Measurements from ENCODE around the gene CEBPZOS.
"Not testable (repeated sequence)": the region's sequence is repeated elsewhere in the genome, so short reads cannot be mapped to it uniquely, and the experiment has no call there.

Gene CEBPZOS

DNA sequence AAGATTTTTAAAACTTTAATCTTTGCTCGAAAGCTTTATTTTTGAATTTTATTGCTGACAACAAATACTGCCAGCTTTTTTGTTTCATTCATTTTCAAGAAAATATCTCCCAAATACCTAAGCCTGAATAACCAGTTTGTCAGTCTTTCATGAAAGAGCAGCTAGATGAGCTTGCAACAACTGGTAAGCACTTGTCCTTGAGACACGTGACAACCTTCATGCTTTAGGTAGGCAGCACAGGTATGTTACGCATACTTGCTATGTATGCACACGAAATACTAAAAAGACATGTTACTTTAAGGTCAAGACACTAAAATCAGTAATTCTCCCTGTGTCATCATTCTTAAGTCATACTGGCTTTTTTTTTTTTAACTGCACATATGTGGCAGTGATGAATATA, 22.8 kb downstream of the CEBPZOS start (continued):
- TF ChIP-seq, protein P1, sequence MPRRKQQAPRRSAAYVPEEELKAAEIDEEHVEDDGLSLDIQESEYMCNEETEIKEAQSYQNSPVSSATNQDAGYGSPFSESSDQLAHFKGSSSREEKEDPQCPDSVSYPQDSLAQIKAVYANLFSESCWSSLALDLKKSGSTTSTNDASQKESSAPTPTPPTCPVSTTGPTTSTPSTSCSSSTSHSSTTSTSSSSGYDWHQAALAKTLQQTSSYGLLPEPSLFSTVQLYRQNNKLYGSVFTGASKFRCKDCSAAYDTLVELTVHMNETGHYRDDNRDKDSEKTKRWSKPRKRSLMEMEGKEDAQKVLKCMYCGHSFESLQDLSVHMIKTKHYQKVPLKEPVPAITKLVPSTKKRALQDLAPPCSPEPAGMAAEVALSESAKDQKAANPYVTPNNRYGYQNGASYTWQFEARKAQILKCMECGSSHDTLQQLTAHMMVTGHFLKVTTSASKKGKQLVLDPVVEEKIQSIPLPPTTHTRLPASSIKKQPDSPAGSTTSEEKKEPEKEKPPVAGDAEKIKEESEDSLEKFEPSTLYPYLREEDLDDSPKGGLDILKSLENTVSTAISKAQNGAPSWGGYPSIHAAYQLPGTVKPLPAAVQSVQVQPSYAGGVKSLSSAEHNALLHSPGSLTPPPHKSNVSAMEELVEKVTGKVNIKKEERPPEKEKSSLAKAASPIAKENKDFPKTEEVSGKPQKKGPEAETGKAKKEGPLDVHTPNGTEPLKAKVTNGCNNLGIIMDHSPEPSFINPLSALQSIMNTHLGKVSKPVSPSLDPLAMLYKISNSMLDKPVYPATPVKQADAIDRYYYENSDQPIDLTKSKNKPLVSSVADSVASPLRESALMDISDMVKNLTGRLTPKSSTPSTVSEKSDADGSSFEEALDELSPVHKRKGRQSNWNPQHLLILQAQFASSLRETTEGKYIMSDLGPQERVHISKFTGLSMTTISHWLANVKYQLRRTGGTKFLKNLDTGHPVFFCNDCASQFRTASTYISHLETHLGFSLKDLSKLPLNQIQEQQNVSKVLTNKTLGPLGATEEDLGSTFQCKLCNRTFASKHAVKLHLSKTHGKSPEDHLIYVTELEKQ (tag by site-specific recombination; IDR thresholded peaks at IDR 0.05; ENCODE audit: borderline replicate concordance), result no peak
- no peak for TF ChIP-seq ZNF629 (tag by site-specific recombination; IDR thresholded peaks at IDR 0.05)

DNA sequence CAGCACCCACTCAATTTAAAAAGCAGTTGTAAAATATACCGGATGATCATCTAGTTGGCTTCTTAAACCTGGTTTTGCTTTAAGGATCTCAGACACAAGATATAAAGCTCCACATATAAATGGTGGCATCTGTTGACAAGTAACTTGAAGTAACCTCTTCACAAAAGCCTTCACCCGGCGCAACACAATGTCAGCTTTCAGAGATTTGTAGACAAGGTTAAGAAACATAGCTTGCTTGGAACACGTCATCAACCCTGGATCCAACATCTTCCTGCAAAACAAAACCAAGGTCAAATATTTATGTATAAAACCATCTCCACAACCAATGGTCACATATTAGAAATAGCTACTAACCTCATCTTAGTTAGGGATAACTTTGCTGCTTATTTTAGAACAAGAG, 26.8 kb downstream of the CEBPZOS start:
- H3K36me3 ChIP-seq (ENCODE audit: control insufficient read depth in 2 of 2, insufficient read depth in 1 of 2, low read length in 2 of 2), result peaks cover 65 to 81% of the 10 kb centered on the region in 2 experiments
- TF ChIP-seq MZF1 (tag by site-specific recombination; IDR thresholded peaks at IDR 0.05; ENCODE audit: borderline replicate concordance) (no peak), ZNF350 (tag by site-specific recombination; IDR thresholded peaks at IDR 0.05) (no peak), ZNF341 (tag by site-specific recombination; IDR thresholded peaks at IDR 0.05; ENCODE audit: low read depth) (no peak), HOXC10 (CRISPR knock-in tag; IDR thresholded peaks at IDR 0.05) (no peak), ZNF639 (tag by site-specific recombination; IDR thresholded peaks at IDR 0.05) (no peak), ZNF335 (tag by site-specific recombination; conservative IDR thresholded peaks at IDR 0.05) (no peak), ZNF571 (tag by site-specific recombination; IDR thresholded peaks at IDR 0.05) (no peak), ZBTB1 (tag by site-specific recombination; IDR thresholded peaks at IDR 0.05) (no peak), ZNF670 (tag by site-specific recombination; IDR thresholded peaks at IDR 0.05; ENCODE audit: low read depth) (no peak), ZBTB8A (tag by site-specific recombination; IDR thresholded peaks at IDR 0.05) (no peak), KLF16 (tag by site-specific recombination; IDR thresholded peaks at IDR 0.05) (no peak), SALL2 (tag by site-specific recombination; IDR thresholded peaks at IDR 0.05; ENCODE audit: borderline replicate concordance) (no peak), TCF7L2 (IDR thresholded peaks at IDR 0.05; ENCODE audit: borderline replicate concordance, low read depth, low read length) (no peak), IKZF3 (tag by site-specific recombination; IDR thresholded peaks at IDR 0.05) (no peak), ZNF837 (tag by site-specific recombination; IDR thresholded peaks at IDR 0.05) (no peak), ZEB2 (tag by site-specific recombination; IDR thresholded peaks at IDR 0.05) (no peak), ZNF624 (tag by site-specific recombination; IDR thresholded peaks at IDR 0.05) (no peak)
- ChIA-PET CTCF (interaction anchor here (0.6 to 1.6 kb wide), 4 partner anchors 11 to 668 kb away, joined by 3 to 4 read pairs (median 3); no protein-coding TSS in a partner anchor), POLR2A (interaction anchor here (1.4 kb wide), 2 partner anchors 9 to 12 kb away, joined by 4 to 5 read pairs; partner anchors contain the start of genes CEBPZ and NDUFAF7)
- H3K9me3 ChIP-seq (ENCODE audit: control insufficient read depth, insufficient read depth, low read depth, low read length), result no peaks in the 10 kb centered on the region
- no peak overlapping the region for H3K4me3 ChIP-seq (ENCODE audit: low read depth, low read length)
- H3K4me1 ChIP-seq (ENCODE audit: control insufficient read depth, insufficient read depth, low read length), result no peaks in the 10 kb centered on the region; the same call in 1 of the 2 replicates
- no peak overlapping the region for H3K27ac ChIP-seq (ENCODE audit: extremely low read depth, low read depth, low read length)

DNA sequence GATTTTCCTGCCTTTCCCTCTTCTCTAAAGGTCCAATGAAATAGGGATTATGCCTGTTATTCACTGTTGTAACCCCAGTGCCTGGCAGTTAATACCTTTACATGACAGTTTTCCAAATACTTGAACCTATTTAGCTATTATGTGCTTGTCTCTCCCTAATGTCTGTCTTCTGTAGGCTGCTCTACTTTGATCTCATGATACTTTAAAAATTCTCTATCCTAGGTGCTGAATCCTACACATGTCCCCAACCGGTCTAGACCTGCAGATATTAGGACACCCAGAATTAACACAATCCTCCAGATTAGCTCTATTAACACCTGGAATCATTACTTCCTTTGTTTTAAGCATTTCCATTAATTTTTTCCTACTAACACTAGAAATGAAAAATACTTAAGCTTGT, 27.8 kb downstream of the CEBPZOS start:
- Histone ChIP-seq H3K36me3 (ENCODE audit: control insufficient read depth in 2 of 2, insufficient read depth in 1 of 2, low read length in 2 of 2) (peaks cover 63 to 79% of the 10 kb centered on the region in 2 experiments), H3K4me1 (ENCODE audit: control insufficient read depth, insufficient read depth, low read length) (no peaks in the 10 kb centered on the region; the same call in 1 of the 2 replicates), H3K4me3 (ENCODE audit: low read depth, low read length) (no peak overlapping the region), H3K27ac (ENCODE audit: extremely low read depth, low read depth, low read length) (no peak overlapping the region), H3K9me3 (ENCODE audit: control insufficient read depth, insufficient read depth, low read depth, low read length) (no peaks in the 10 kb centered on the region)
- POLR2A ChIA-PET, result no interaction called here
- TF ChIP-seq ZSCAN5A (tag by site-specific recombination; IDR thresholded peaks at IDR 0.05) (no peak), REST (tag by site-specific recombination; IDR thresholded peaks at IDR 0.05) (peak; percentile 86)
- CTCF ChIA-PET, result interaction anchor here (0.6 to 1.6 kb wide), 2 partner anchors 667 to 1801 kb away, joined by 3 to 4 read pairs; no protein-coding TSS in a partner anchor

- CTCF ChIA-PET; H3K9me3 ChIP-seq (ENCODE audit: control insufficient read depth, insufficient read depth, low read depth, low read length); H3K27ac ChIP-seq (ENCODE audit: extremely low read depth, low read depth, low read length); POLR2A ChIA-PET; H3K4me3 ChIP-seq (ENCODE audit: low read depth, low read length); H3K4me1 ChIP-seq (ENCODE audit: control insufficient read depth, insufficient read depth, low read length): not testable (repeated sequence)
- peaks cover 54 to 75% of the 10 kb centered on the region in 2 experiments for H3K36me3 ChIP-seq (ENCODE audit: control insufficient read depth in 2 of 2, insufficient read depth in 1 of 2, low read length in 2 of 2)
These were observed 28.8 kb downstream of the CEBPZOS start for GRCh38 chr2:37225129-37225528.

Data from HEK293 (cell line).